HEK293 (cell line): ENCODE data around the gene PTGER1.
"Not testable (repeated sequence)": the region's sequence is repeated elsewhere in the genome, so short reads cannot be mapped to it uniquely, and the experiment has no call there.

Source experiments
- CTCF ChIA-PET: fragments of 350-600 bp; formaldehyde crosslinking; extraction: SDS; loops from one replicate; lab custom pipeline; 2021; ENCODE audit warnings: antibody characterized with exemption; lab: Yijun Ruan, JAX
- POLR2A ChIA-PET: fragments of 300-600 bp; formaldehyde crosslinking; extraction: SDS; loops from one replicate; lab custom pipeline; 2020; ENCODE audit warnings: antibody characterized with exemption, inconsistent platforms; lab: Yijun Ruan, JAX
- H3K27ac ChIP-seq: fragments of 200-500 bp; sonication (Bioruptor generic); 2 replicates; pipeline ENCODE4 v1.5.1; 2014; ENCODE audit warnings: low read depth, low read length, control low read depth, inconsistent platforms; ENCODE audit errors: extremely low read depth
- H3K36me3 ChIP-seq, 2 experiments: fragments of 200-500 bp in 1 of 2; sonication (Bioruptor generic) in 1 of 2; 1 replicate in 1 of 2; 2 replicates in 1 of 2; pipeline ENCODE4 v1.5.1; 2014 to 2017; ENCODE audit warnings: inconsistent platforms in 2 of 2, low read length in 2 of 2; ENCODE audit not compliant: control insufficient read depth in 2 of 2, insufficient read depth in 1 of 2
- H3K4me1 ChIP-seq: fragments of 200-500 bp; sonication (Bioruptor generic); 2 replicates; pipeline ENCODE4 v1.5.1; 2014; ENCODE audit warnings: mild to moderate bottlenecking, low read length, inconsistent platforms; ENCODE audit not compliant: control insufficient read depth, insufficient read depth
- H3K4me3 ChIP-seq: 2 replicates; pipeline ENCODE4 v1.5.1; 2011; ENCODE audit warnings: low read depth, mild to moderate bottlenecking, control low read depth, low read length, moderate library complexity
- H3K9me3 ChIP-seq: fragments of 200-500 bp; sonication (Bioruptor generic); 2 replicates; pipeline ENCODE4 v1.5.1; 2014; ENCODE audit warnings: low read depth, low read length, inconsistent platforms; ENCODE audit not compliant: control insufficient read depth, insufficient read depth
- GLI4 ChIP-seq: fragments of 450-650 bp; formaldehyde crosslinking; IDR thresholded peaks from 2 replicates; pipeline ENCODE4 v1.5.1; 2016; ENCODE audit warnings: missing biosample characterization, missing genetic modification characterization
- SETDB1 ChIP-seq: IDR thresholded peaks from one replicate; pipeline ENCODE4 v1.6.1; 2017; ENCODE audit warnings: mild to moderate bottlenecking, low read length, moderate library complexity, mixed read lengths; ENCODE audit not compliant: insufficient read length
- WT1 ChIP-seq: fragments of 450-650 bp; formaldehyde crosslinking; IDR thresholded peaks from 2 replicates; pipeline ENCODE4 v1.5.1; 2016; ENCODE audit warnings: missing biosample characterization, missing genetic modification characterization
- ZBTB17 ChIP-seq: fragments of 450-650 bp; formaldehyde crosslinking; IDR thresholded peaks from 2 replicates; pipeline ENCODE4 v1.5.1; 2016; ENCODE audit warnings: missing biosample characterization, missing genetic modification characterization
- ZBTB7A ChIP-seq: fragments of 450-650 bp; formaldehyde crosslinking; IDR thresholded peaks from 2 replicates; pipeline ENCODE4 v1.5.1; 2016; ENCODE audit warnings: low read depth, missing biosample characterization, missing genetic modification characterization
- ZNF146 ChIP-seq: fragments of 450-650 bp; formaldehyde crosslinking; IDR thresholded peaks from 2 replicates; pipeline ENCODE4 v1.5.1; 2016; ENCODE audit warnings: missing biosample characterization, missing genetic modification characterization
- ZNF24 ChIP-seq: fragments of 450-650 bp; formaldehyde crosslinking; IDR thresholded peaks from 2 replicates; pipeline ENCODE4 v1.5.1; 2016; ENCODE audit warnings: missing biosample characterization, missing genetic modification characterization
- ZNF280C ChIP-seq: fragments of 450-650 bp; formaldehyde crosslinking; IDR thresholded peaks from 2 replicates; pipeline ENCODE4 v1.5.1; 2016; ENCODE audit warnings: missing biosample characterization, missing genetic modification characterization
- ZNF366 ChIP-seq: fragments of 450-650 bp; formaldehyde crosslinking; conservative IDR thresholded peaks from 2 replicates; pipeline ENCODE4 v1.5.1; 2016; ENCODE audit warnings: missing biosample characterization, missing genetic modification characterization
- ZNF37A ChIP-seq: fragments of 450-650 bp; IDR thresholded peaks from 2 replicates; pipeline ENCODE4 v1.5.1; 2018; ENCODE audit warnings: missing biosample characterization, missing genetic modification characterization
- ZNF473 ChIP-seq: fragments of 450-650 bp; formaldehyde crosslinking; IDR thresholded peaks from 2 replicates; pipeline ENCODE4 v1.5.1; 2017; ENCODE audit warnings: missing biosample characterization, missing genetic modification characterization
- ZNF488 ChIP-seq: fragments of 450-650 bp; formaldehyde crosslinking; IDR thresholded peaks from 2 replicates; pipeline ENCODE4 v1.5.1; 2016; ENCODE audit warnings: missing biosample characterization, missing genetic modification characterization
- ZNF600 ChIP-seq: fragments of 450-650 bp; formaldehyde crosslinking; IDR thresholded peaks from 2 replicates; pipeline ENCODE4 v1.5.1; 2016; ENCODE audit warnings: missing biosample characterization, missing genetic modification characterization
- ZNF623 ChIP-seq: fragments of 450-650 bp; formaldehyde crosslinking; IDR thresholded peaks from 2 replicates; pipeline ENCODE4 v1.5.1; 2016; ENCODE audit warnings: missing biosample characterization, missing genetic modification characterization
- ZNF654 ChIP-seq: fragments of 450-650 bp; formaldehyde crosslinking; IDR thresholded peaks from 2 replicates; pipeline ENCODE4 v1.5.1; 2016; ENCODE audit warnings: low read depth, missing biosample characterization, missing genetic modification characterization
- ZNF76 ChIP-seq: fragments of 450-650 bp; formaldehyde crosslinking; IDR thresholded peaks from 2 replicates; pipeline ENCODE4; 2016; ENCODE audit warnings: low read depth, missing biosample characterization, missing genetic modification characterization, borderline replicate concordance
- TF ChIP-seq, protein P1 (sequence below): fragments of 450-650 bp; formaldehyde crosslinking; optimal IDR thresholded peaks from 2 replicates; pipeline ENCODE3; 2016; ENCODE audit warnings: missing biosample characterization, mild to moderate bottlenecking, missing genetic modification characterization
- TF ChIP-seq, protein P2 (sequence below): fragments of 450-650 bp; IDR thresholded peaks from 2 replicates; pipeline ENCODE4 v1.5.1; 2018; ENCODE audit warnings: missing biosample characterization, mild to moderate bottlenecking, missing genetic modification characterization

Gene PTGER1

DNA sequence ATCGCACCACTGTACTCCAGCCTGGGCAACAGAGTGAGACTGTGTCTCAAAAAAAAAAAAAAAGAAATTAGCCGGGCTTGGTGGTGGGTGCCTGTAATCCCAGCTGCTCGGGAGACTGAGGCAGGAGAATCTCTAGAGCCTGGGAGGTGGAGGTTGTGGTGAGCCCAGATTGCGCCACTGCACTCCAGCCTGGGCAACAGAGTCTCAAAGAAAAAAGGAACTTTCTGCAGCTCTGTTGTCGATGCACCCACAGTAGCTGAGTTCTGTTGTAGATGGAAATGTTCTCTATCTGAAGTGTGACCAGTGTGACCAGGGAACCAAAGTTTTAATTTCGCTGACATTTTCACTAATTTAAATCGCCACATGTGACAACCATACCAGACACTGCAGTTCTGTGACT lies 12.8 kb downstream of the PTGER1 start:
- POLR2A ChIA-PET, H3K4me3 ChIP-seq, H3K27ac ChIP-seq, H3K9me3 ChIP-seq, H3K4me1 ChIP-seq: not testable (repeated sequence)
- H3K36me3 ChIP-seq = peaks cover 31 to 66% of the 10 kb centered on the region in 2 experiments; a peak in 2 of 3 replicates
- CTCF ChIA-PET = interaction anchor here (0.9 to 1.0 kb wide), 2 partner anchors 18 to 245 kb away, joined by 3 to 4 read pairs; no protein-coding TSS in a partner anchor

DNA sequence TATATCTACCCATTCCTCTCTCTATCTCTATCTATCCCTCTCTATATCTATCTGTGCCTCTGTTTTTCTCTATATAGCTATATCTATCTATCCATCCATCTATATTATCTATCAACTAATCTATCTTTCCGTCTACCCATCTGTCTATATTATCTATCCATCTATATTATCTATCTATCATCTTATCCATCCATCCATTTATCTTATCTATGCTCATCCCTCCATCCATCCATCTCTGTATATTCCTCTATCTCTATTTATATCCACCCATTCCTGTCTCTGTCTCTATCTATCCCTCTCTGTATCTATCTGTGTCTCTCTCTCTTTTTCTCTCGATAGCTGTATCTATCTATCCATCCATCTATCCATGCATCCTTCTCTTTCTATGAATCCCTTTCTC lies 14.2 kb downstream of the PTGER1 start:
- no peaks in the 10 kb centered on the region for H3K9me3 ChIP-seq
- H3K27ac ChIP-seq = no peak overlapping the region
- H3K4me3 ChIP-seq = no peak overlapping the region
- H3K4me1 ChIP-seq = no peaks in the 10 kb centered on the region
- H3K36me3 ChIP-seq = peaks cover 23 to 68% of the 10 kb centered on the region in 2 experiments; a peak in 2 of 3 replicates
- POLR2A ChIA-PET = interaction anchor here (0.7 kb wide), 1 partner anchor 506 kb away, joined by 3 read pairs; no protein-coding TSS in a partner anchor
- CTCF ChIA-PET = no interaction called here
- TF ChIP-seq ZNF280C (tag by site-specific recombination) = no peak
- TF ChIP-seq ZNF76 (tag by site-specific recombination) = no peak
- TF ChIP-seq ZNF37A (tag by site-specific recombination) = no peak
- TF ChIP-seq ZBTB7A (tag by site-specific recombination) = no peak
- no peak for TF ChIP-seq GLI4 (tag by site-specific recombination)
- TF ChIP-seq ZNF146 (tag by site-specific recombination) = no peak
- no peak for TF ChIP-seq SETDB1
- TF ChIP-seq, protein P1, sequence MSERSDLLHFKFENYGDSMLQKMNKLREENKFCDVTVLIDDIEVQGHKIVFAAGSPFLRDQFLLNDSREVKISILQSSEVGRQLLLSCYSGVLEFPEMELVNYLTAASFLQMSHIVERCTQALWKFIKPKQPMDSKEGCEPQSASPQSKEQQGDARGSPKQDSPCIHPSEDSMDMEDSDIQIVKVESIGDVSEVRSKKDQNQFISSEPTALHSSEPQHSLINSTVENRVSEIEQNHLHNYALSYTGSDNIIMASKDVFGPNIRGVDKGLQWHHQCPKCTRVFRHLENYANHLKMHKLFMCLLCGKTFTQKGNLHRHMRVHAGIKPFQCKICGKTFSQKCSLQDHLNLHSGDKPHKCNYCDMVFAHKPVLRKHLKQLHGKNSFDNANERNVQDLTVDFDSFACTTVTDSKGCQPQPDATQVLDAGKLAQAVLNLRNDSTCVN (tag by site-specific recombination) = no peak
- TF ChIP-seq ZNF600 (tag by site-specific recombination) = no peak
- TF ChIP-seq ZNF623 = no peak
- no peak for TF ChIP-seq ZNF473 (tag by site-specific recombination)
- TF ChIP-seq, protein P2, sequence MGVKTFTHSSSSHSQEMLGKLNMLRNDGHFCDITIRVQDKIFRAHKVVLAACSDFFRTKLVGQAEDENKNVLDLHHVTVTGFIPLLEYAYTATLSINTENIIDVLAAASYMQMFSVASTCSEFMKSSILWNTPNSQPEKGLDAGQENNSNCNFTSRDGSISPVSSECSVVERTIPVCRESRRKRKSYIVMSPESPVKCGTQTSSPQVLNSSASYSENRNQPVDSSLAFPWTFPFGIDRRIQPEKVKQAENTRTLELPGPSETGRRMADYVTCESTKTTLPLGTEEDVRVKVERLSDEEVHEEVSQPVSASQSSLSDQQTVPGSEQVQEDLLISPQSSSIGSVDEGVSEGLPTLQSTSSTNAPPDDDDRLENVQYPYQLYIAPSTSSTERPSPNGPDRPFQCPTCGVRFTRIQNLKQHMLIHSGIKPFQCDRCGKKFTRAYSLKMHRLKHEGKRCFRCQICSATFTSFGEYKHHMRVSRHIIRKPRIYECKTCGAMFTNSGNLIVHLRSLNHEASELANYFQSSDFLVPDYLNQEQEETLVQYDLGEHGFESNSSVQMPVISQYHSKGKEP (tag by site-specific recombination) = no peak
- TF ChIP-seq WT1 (tag by site-specific recombination) = no peak
- peak; percentile 67 for TF ChIP-seq ZBTB17
- peak; percentile 97 for TF ChIP-seq ZNF366
- TF ChIP-seq ZNF488 (tag by site-specific recombination) = no peak
- no peak for TF ChIP-seq ZNF24 (tag by site-specific recombination)
- no peak for TF ChIP-seq ZNF654 (tag by site-specific recombination)
